ENCODE results near the gene SQSTM1.
A peak's percentile ranks its signal among the peaks of the same experiment; 100 is the strongest.

The SQSTM1 gene

GRCh38 chr5:179795049-179795862 is 25.4 kb upstream of the SQSTM1 start:
- Histone ChIP-seq H3K9me3 (ENCODE audit: control insufficient read depth in 2 of 2, low read length in 2 of 2) (no peaks in the 10 kb centered on the region), H3K4me3 (ENCODE audit: low read length in 2 of 2) (peak overlapping the region; percentile 40 to 74), H3K4me1 (ENCODE audit: control insufficient read depth, insufficient read depth, low read length) (peaks cover 38% of the 10 kb centered on the region), H3K36me3 (ENCODE audit: control insufficient read depth in 2 of 2, insufficient read depth in 2 of 2, low read length in 2 of 2) (peaks cover 7 to 21% of the 10 kb centered on the region in 2 donors), H3K27me3 (ENCODE audit: control insufficient read depth in 1 of 2, insufficient read depth in 2 of 2, low read length in 2 of 2) (no peaks in the 10 kb centered on the region), H3K27ac (ENCODE audit: low read length) (no peak overlapping the region), H3K9ac (ENCODE audit: low read length in 2 of 2) (peak overlapping the region in 1 of 2 donors; percentile 42)

DNA sequence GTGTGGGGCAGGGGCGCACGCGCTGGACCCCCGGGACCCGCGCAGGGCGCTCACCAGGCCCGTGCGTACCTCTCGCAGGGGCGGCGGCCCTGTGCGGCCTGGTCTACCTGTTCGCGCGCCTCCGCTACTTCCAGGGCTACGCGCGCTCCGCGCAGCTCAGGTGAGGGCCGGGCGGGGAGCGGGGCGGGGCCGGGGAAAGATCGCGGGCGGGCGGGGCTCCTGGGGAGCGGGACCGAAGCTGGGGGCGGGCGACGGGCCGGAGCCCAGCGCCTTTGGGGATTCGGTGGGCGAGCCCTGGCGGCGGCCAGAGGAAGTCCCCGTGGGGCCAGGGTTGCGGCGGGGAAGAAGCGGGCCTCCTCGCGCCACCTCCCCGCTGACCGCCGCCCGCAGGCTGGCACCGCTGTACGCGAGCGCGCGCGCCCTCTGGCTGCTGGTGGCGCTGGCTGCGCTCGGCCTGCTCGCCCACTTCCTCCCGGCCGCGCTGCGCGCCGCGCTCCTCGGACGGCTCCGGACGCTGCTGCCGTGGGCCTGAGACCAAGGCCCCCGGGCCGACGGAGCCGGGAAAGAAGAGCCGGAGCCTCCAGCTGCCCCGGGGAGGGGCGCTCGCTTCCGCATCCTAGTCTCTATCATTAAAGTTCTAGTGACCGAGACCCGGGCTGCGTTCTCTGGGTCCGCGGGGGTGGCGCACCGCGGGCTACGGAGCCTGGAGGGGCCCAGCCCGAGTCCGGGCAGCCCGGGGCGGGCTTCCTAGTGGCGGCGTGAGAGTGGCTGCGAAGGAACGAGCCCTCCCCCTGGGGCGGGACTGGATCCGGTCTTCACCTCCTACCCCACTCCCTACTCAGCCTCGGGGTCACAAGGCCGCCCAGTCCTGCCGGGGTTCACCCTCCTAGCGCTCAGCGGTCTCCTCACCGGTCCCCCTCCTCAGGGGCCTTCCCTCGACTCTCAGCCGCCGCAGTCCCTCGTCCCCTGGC is 24.6 kb upstream of the SQSTM1 start:
- Histone ChIP-seq H3K9me3 (ENCODE audit: control insufficient read depth in 2 of 2, low read length in 2 of 2) (no peaks in the 10 kb centered on the region), H3K27me3 (ENCODE audit: control insufficient read depth in 1 of 2, insufficient read depth in 2 of 2, low read length in 2 of 2) (no peaks in the 10 kb centered on the region), H3K9ac (ENCODE audit: low read length in 2 of 2) (peak overlapping the region; percentile 64 to 71), H3K36me3 (ENCODE audit: control insufficient read depth in 2 of 2, insufficient read depth in 2 of 2, low read length in 2 of 2) (peaks cover 7 to 21% of the 10 kb centered on the region in 2 donors), H3K4me1 (ENCODE audit: control insufficient read depth, insufficient read depth, low read length) (peaks cover 38% of the 10 kb centered on the region), H3K4me3 (ENCODE audit: low read length in 2 of 2) (peak overlapping the region; percentile 40 to 74), H3K27ac (ENCODE audit: low read length) (peak overlapping the region; percentile 53)

GRCh38 chr5:179796877-179797608 is 23.7 kb upstream of the SQSTM1 start:
- peaks cover 43% of the 10 kb centered on the region for H3K4me1 ChIP-seq (ENCODE audit: control insufficient read depth, insufficient read depth, low read length)
- peak overlapping the region; percentile 64 to 71 for H3K9ac ChIP-seq (ENCODE audit: low read length in 2 of 2)
- peak overlapping the region; percentile 40 to 74 for H3K4me3 ChIP-seq (ENCODE audit: low read length in 2 of 2)
- H3K27me3 ChIP-seq (ENCODE audit: control insufficient read depth in 1 of 2, insufficient read depth in 2 of 2, low read length in 2 of 2) = no peaks in the 10 kb centered on the region
- H3K36me3 ChIP-seq (ENCODE audit: control insufficient read depth in 2 of 2, insufficient read depth in 2 of 2, low read length in 2 of 2) = peaks cover 7 to 21% of the 10 kb centered on the region in 2 donors
- H3K27ac ChIP-seq (ENCODE audit: low read length) = peak overlapping the region; percentile 53
- no peaks in the 10 kb centered on the region for H3K9me3 ChIP-seq (ENCODE audit: control insufficient read depth in 2 of 2, low read length in 2 of 2)

GRCh38 chr5:179797741-179798140 is 23.0 kb upstream of the SQSTM1 start:
- H3K4me3 ChIP-seq (ENCODE audit: low read length in 2 of 2) = no peak overlapping the region
- H3K36me3 ChIP-seq (ENCODE audit: control insufficient read depth in 2 of 2, insufficient read depth in 2 of 2, low read length in 2 of 2) = peaks cover 7 to 21% of the 10 kb centered on the region in 2 donors
- H3K27ac ChIP-seq (ENCODE audit: low read length) = no peak overlapping the region
- no peak overlapping the region for H3K9ac ChIP-seq (ENCODE audit: low read length in 2 of 2)
- no peaks in the 10 kb centered on the region for H3K27me3 ChIP-seq (ENCODE audit: control insufficient read depth in 1 of 2, insufficient read depth in 2 of 2, low read length in 2 of 2)
- peaks cover 50% of the 10 kb centered on the region for H3K4me1 ChIP-seq (ENCODE audit: control insufficient read depth, insufficient read depth, low read length)
- no peaks in the 10 kb centered on the region for H3K9me3 ChIP-seq (ENCODE audit: control insufficient read depth in 2 of 2, low read length in 2 of 2)

DNA sequence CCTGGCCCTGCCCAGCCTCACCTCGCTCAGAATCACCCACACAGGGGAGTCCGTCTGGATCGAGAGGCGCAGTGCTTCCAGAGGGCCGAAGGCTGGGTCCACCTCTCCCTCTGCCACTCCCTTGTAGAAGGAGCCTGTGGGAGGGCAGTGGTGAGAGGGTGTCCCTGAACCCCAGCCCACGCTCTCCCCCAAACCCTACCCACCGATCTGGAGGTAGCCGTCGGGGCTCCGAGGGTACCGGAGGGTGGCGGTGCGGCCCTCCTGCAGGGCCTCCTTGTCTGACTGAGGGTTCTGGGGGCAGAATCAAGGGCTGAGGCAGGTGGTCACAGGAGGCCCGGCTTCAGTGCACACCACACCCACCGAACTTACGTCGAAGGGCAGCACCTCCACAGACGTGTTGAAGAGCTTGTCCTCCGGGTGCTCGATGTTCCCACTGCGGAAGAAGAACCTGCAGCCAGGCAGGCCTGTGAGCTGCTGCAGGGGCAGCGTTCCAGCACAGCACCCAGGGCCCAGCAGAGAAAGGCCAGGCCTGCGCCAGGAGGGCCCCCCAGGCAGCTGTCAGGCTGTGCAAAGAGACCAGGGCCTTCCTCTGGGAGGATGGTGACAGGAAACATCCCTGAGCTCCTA is 22.4 kb upstream of the SQSTM1 start:
- Histone ChIP-seq H3K9me3 (ENCODE audit: control insufficient read depth in 2 of 2, low read length in 2 of 2) (no peaks in the 10 kb centered on the region), H3K27me3 (ENCODE audit: control insufficient read depth in 1 of 2, insufficient read depth in 2 of 2, low read length in 2 of 2) (no peaks in the 10 kb centered on the region), H3K4me1 (ENCODE audit: control insufficient read depth, insufficient read depth, low read length) (peaks cover 50% of the 10 kb centered on the region), H3K27ac (ENCODE audit: low read length) (no peak overlapping the region), H3K9ac (ENCODE audit: low read length in 2 of 2) (no peak overlapping the region), H3K36me3 (ENCODE audit: control insufficient read depth in 2 of 2, insufficient read depth in 2 of 2, low read length in 2 of 2) (peaks cover 7 to 21% of the 10 kb centered on the region in 2 donors), H3K4me3 (ENCODE audit: low read length in 2 of 2) (no peak overlapping the region)

DNA sequence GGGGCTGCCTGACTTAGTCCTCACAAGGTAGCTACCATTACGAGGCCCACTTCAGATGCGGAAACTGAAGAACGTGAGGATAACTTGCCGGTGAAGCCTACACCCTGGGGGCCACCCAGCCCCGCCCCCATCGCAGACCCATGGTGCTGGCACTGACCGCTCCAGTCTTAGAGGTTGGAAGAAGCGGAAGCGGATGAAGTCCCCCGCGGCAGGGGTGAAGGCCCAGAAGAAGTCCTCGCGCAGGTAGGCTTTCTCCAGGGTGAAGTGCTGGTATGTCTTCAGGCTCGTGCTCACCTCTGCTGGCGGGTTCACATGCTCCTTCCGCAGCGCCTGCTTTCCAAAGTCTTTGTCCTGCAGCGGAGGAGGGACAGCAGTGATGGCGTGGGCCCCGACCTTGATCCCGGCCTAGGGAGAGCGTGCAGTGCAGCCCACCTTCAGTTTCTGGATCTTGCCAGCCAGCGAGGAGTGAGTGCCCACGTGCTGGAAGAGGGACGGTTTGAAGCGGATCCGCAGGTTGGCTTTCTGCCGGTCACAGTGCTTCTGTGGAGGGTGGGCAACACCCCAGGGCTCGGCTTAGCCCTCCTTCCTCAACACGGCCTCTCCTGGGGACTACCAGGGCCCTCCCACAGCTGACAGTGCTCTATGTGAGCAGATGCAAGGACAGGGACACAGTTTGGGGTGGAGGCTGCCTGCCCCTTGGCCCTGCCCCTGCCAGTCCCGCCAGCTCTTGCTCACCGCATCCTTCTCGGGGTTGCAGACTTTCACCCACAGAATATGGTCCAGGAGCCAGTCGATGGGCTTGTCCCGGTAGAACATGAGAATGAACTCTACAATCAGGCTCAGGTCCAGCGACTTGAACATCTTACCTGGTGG is 21.7 kb upstream of the SQSTM1 start:
- H3K4me3 ChIP-seq (ENCODE audit: low read length in 2 of 2) = no peak overlapping the region
- H3K36me3 ChIP-seq (ENCODE audit: control insufficient read depth in 2 of 2, insufficient read depth in 2 of 2, low read length in 2 of 2) = peaks cover 7 to 21% of the 10 kb centered on the region in 2 donors
- no peaks in the 10 kb centered on the region for H3K9me3 ChIP-seq (ENCODE audit: control insufficient read depth in 2 of 2, low read length in 2 of 2)
- no peak overlapping the region for H3K9ac ChIP-seq (ENCODE audit: low read length in 2 of 2)
- peaks cover 49% of the 10 kb centered on the region for H3K4me1 ChIP-seq (ENCODE audit: control insufficient read depth, insufficient read depth, low read length)
- H3K27me3 ChIP-seq (ENCODE audit: control insufficient read depth in 1 of 2, insufficient read depth in 2 of 2, low read length in 2 of 2) = no peaks in the 10 kb centered on the region
- no peak overlapping the region for H3K27ac ChIP-seq (ENCODE audit: low read length)

GRCh38 chr5:179799644-179799973 is 21.1 kb upstream of the SQSTM1 start:
- Histone ChIP-seq H3K4me3 (ENCODE audit: low read length in 2 of 2) (no peak overlapping the region), H3K27ac (ENCODE audit: low read length) (no peak overlapping the region), H3K36me3 (ENCODE audit: control insufficient read depth in 2 of 2, insufficient read depth in 2 of 2, low read length in 2 of 2) (peaks cover 7 to 21% of the 10 kb centered on the region in 2 donors), H3K9ac (ENCODE audit: low read length in 2 of 2) (no peak overlapping the region), H3K4me1 (ENCODE audit: control insufficient read depth, insufficient read depth, low read length) (peaks cover 50% of the 10 kb centered on the region), H3K9me3 (ENCODE audit: control insufficient read depth in 2 of 2, low read length in 2 of 2) (no peaks in the 10 kb centered on the region), H3K27me3 (ENCODE audit: control insufficient read depth in 1 of 2, insufficient read depth in 2 of 2, low read length in 2 of 2) (no peaks in the 10 kb centered on the region)

DNA sequence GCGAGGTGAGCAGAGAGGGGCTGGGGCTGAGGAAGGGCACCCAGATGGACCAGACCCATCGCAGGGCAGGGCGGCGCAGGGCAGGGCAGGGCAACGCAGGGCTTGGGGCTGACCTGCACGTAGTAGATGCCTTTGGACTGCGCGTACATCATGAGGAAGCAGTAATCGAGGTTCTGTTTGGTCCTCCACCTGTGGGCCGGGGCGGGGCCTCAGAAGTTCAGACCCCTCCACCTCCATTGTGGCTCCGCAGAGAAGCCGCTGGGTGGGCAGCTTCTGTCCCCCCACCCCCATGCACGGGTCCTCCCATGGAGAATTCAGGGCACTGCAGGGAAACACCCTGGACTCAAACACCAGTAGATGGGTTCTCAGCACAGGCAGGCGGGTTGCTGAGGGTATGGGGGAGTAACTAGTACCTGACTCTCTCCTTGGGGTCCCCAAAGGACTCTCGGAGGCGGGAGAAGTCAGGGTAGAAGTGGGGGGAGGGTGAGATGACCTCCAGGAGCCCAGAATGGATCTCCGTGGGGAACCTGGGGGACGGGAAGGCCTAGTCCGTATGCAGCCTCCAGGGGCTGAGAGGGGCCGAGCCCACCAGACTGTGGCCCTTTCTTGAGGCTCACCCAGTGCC is 20.5 kb upstream of the SQSTM1 start:
- no peaks in the 10 kb centered on the region for H3K27me3 ChIP-seq (ENCODE audit: control insufficient read depth in 1 of 2, insufficient read depth in 2 of 2, low read length in 2 of 2)
- H3K9me3 ChIP-seq (ENCODE audit: control insufficient read depth in 2 of 2, low read length in 2 of 2) = no peaks in the 10 kb centered on the region
- no peak overlapping the region for H3K4me3 ChIP-seq (ENCODE audit: low read length in 2 of 2)
- no peak overlapping the region for H3K27ac ChIP-seq (ENCODE audit: low read length)
- H3K4me1 ChIP-seq (ENCODE audit: control insufficient read depth, insufficient read depth, low read length) = peaks cover 50% of the 10 kb centered on the region
- no peak overlapping the region for H3K9ac ChIP-seq (ENCODE audit: low read length in 2 of 2)
- peaks cover 7 to 21% of the 10 kb centered on the region in 2 donors for H3K36me3 ChIP-seq (ENCODE audit: control insufficient read depth in 2 of 2, insufficient read depth in 2 of 2, low read length in 2 of 2)

GRCh38 chr5:179800696-179801201 is 20.0 kb upstream of the SQSTM1 start:
- no peaks in the 10 kb centered on the region for H3K9me3 ChIP-seq (ENCODE audit: control insufficient read depth in 2 of 2, low read length in 2 of 2)
- no peak overlapping the region for H3K27ac ChIP-seq (ENCODE audit: low read length)
- H3K4me3 ChIP-seq (ENCODE audit: low read length in 2 of 2) = no peak overlapping the region
- H3K9ac ChIP-seq (ENCODE audit: low read length in 2 of 2) = no peak overlapping the region
- H3K4me1 ChIP-seq (ENCODE audit: control insufficient read depth, insufficient read depth, low read length) = peaks cover 50% of the 10 kb centered on the region
- H3K36me3 ChIP-seq (ENCODE audit: control insufficient read depth in 2 of 2, insufficient read depth in 2 of 2, low read length in 2 of 2) = peaks cover 7 to 21% of the 10 kb centered on the region in 2 donors
- H3K27me3 ChIP-seq (ENCODE audit: control insufficient read depth in 1 of 2, insufficient read depth in 2 of 2, low read length in 2 of 2) = no peaks in the 10 kb centered on the region
